ENCODE measurements around the gene ZKSCAN1. TPM values are rescaled to one million over a fixed set of nuclear protein-coding genes. Genes with fewer than 3 reads are reported as not detected.
A peak's percentile ranks its signal among the peaks of the same experiment; 100 is the strongest.

Gene ZKSCAN1
- total RNA-seq, 1 donor from 2014 or later: 143 TPM

DNA sequence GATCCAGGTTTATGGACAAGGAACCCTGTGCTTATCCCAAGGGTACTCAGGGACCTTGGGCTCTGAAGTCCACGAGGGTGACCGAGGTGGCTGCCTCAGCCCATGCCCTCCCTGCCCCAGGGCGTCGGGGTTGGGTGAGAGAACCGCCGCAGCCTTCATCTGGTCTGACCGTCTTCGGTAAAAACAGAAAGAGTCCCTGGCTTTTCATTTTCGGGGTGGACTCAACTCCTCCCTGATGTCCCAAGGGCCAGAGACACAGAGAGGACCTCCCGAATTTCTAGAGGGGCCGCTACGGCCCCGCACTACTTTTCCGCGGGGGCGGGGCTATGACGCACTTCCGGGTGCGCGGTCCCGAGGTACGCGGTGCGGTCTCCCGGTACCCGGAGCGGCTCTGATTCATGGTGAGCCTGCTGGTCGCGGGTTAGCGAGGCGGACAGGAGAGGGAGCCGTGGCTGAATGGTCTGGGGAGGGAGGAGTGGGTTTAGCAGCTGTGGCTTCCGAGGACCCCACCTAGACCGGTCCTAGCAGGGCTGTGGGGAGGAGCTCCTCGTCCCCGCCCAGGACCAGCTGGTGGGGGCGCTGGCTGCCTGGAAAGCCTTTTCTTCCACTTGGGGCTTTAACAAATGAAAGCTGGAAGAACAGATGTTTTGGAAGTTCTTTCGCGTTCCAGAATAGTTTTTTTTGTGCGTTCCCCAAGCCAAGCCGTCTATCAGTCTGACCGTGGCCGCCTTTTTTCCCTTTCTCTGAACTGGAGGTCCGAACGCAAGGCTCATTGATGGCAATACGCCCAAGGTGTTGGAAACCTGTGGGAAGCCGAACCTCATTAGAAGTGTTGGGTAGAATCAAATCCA is 34.3 kb downstream of the ZKSCAN1 start, which contains the start of gene ZSCAN21:
TSS of gene ZSCAN21 (plus strand) at position 334 of the 851 bp plus-strand sequence. CDS start 7,233 bp downstream, outside the sequence.
- H3K27me3 Mint-ChIP-seq (ENCODE audit: low read depth): no peaks in the 10 kb centered on the region
- H3K36me3 Mint-ChIP-seq: peaks cover 4% of the 10 kb centered on the region
- H3K4me1 Mint-ChIP-seq: peaks cover 15% of the 10 kb centered on the region
- H3K27ac Mint-ChIP-seq: peak within 1 kb of the TSS; percentile 98
- H3K9me3 Mint-ChIP-seq: no peaks in the 10 kb centered on the region
- DNase-seq (ENCODE audit: low spot score in 2 of 2, unreplicated experiment in 2 of 2): peak; percentile 70 to 85
- TF ChIP-seq, protein P1, sequence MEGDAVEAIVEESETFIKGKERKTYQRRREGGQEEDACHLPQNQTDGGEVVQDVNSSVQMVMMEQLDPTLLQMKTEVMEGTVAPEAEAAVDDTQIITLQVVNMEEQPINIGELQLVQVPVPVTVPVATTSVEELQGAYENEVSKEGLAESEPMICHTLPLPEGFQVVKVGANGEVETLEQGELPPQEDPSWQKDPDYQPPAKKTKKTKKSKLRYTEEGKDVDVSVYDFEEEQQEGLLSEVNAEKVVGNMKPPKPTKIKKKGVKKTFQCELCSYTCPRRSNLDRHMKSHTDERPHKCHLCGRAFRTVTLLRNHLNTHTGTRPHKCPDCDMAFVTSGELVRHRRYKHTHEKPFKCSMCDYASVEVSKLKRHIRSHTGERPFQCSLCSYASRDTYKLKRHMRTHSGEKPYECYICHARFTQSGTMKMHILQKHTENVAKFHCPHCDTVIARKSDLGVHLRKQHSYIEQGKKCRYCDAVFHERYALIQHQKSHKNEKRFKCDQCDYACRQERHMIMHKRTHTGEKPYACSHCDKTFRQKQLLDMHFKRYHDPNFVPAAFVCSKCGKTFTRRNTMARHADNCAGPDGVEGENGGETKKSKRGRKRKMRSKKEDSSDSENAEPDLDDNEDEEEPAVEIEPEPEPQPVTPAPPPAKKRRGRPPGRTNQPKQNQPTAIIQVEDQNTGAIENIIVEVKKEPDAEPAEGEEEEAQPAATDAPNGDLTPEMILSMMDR (IDR thresholded peaks at IDR 0.05; ENCODE audit: unreplicated experiment): no peak
- H3K4me3 Mint-ChIP-seq: peak within 1 kb of the TSS; percentile 89

DNA sequence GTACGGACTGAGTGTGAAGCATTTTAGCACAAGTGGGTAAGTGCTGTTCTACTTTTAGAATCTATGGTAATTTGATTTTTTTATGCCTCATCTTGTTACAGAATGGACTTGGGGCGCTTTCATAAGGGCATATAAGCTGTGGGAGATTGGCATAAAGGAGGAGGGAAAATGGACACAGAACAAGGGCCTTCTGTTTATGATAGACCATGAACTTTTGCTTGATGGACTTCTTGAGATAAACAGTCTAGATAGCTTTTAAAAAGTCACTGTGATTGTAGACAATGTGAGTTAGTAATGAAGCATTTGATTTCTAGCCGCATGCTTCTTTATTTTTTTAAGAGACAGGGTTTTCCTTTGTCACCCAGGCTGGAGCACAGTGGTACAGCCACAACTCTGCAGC is 36.2 kb downstream of the ZKSCAN1 start:
- no peaks in the 10 kb centered on the region for H3K9me3 Mint-ChIP-seq
- no peaks in the 10 kb centered on the region for H3K27me3 Mint-ChIP-seq (ENCODE audit: low read depth)
- H3K36me3 Mint-ChIP-seq: peaks cover 3% of the 10 kb centered on the region
- H3K27ac Mint-ChIP-seq: peak overlapping the region; percentile 51
- peaks cover 15% of the 10 kb centered on the region for H3K4me1 Mint-ChIP-seq
- peak overlapping the region; percentile 51 for H3K4me3 Mint-ChIP-seq
- TF ChIP-seq, protein P1 (IDR thresholded peaks at IDR 0.05; ENCODE audit: unreplicated experiment): no peak
- no peak for DNase-seq (ENCODE audit: low spot score in 2 of 2, unreplicated experiment in 2 of 2)

DNA sequence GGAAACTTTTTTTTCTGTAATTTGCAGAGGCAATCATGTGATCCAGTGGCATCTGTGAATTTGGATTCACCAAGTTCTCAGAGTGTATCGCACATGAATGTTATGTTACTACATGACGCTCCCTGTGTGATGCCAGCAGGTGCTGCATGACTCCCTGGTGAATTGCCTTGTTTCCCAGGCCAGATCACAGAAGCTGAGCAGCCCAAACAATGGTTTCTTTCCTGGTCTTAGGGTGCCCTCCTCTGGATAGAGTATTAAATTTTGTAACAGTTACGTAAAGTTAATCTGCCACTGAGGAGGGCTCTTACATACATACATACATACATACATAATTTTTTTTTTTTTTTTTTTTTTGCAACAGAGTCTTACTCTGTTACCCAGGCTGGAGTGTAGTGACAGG is 37.8 kb downstream of the ZKSCAN1 start:
- no peak overlapping the region for H3K4me3 Mint-ChIP-seq
- H3K4me1 Mint-ChIP-seq: peaks cover 15% of the 10 kb centered on the region
- no peaks in the 10 kb centered on the region for H3K27me3 Mint-ChIP-seq (ENCODE audit: low read depth)
- peaks cover 8% of the 10 kb centered on the region for H3K36me3 Mint-ChIP-seq
- TF ChIP-seq, protein P1 (IDR thresholded peaks at IDR 0.05; ENCODE audit: unreplicated experiment): no peak
- no peak for DNase-seq (ENCODE audit: low spot score in 2 of 2, unreplicated experiment in 2 of 2)
- no peak overlapping the region for H3K27ac Mint-ChIP-seq
- H3K9me3 Mint-ChIP-seq: no peaks in the 10 kb centered on the region

DNA sequence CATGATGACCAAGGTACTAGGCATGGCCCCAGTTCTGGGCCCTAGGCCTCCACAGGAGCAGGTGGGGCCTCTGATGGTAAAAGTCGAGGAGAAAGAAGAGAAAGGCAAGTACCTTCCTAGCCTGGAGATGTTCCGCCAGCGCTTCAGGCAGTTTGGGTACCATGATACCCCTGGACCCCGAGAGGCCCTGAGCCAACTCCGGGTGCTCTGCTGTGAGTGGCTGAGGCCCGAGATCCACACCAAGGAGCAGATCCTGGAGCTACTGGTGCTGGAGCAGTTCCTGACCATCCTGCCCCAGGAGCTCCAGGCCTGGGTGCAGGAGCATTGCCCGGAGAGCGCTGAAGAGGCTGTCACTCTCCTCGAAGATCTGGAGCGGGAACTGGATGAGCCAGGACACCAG is 41.6 kb downstream of the ZKSCAN1 start:
- DNase-seq (ENCODE audit: low spot score in 2 of 2, unreplicated experiment in 2 of 2): no peak
- Mint-ChIP-seq H3K36me3 (peaks cover 35% of the 10 kb centered on the region), H3K4me1 (no peaks in the 10 kb centered on the region), H3K4me3 (no peak overlapping the region), H3K27me3 (ENCODE audit: low read depth) (no peaks in the 10 kb centered on the region), H3K27ac (no peak overlapping the region), H3K9me3 (peaks cover 3% of the 10 kb centered on the region)
- TF ChIP-seq, protein P1 (IDR thresholded peaks at IDR 0.05; ENCODE audit: unreplicated experiment): no peak

DNA sequence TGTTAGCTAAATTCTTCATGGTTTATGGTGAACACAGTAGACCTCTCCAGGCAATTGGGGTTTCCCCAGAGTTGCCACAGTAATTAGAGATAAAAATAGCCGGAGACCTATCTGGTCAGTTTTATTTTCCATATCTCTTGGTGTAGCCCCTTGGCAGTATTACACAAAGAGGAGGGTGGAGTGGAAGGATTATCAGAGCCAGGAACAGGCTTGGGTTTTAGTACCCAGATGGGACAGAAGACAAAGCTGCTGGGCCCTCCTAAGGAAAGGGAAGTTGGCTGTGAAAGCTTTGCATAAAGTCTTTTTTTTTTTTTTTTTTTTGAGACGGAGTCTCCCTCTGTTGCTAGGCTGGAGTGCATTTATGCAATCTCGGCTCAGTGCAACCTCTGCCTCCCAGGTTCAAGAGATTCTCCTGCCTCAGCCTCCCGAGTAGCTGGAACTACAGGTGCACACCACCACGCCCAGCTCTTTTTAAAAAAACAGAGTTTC is 43.9 kb downstream of the ZKSCAN1 start:
- TF ChIP-seq, protein P1 (IDR thresholded peaks at IDR 0.05; ENCODE audit: unreplicated experiment): no peak
- Mint-ChIP-seq H3K4me3 (no peak overlapping the region), H3K27ac (no peak overlapping the region), H3K27me3 (ENCODE audit: low read depth) (no peaks in the 10 kb centered on the region), H3K9me3 (peaks cover 3% of the 10 kb centered on the region), H3K4me1 (no peaks in the 10 kb centered on the region), H3K36me3 (peaks cover 46% of the 10 kb centered on the region)
- DNase-seq (ENCODE audit: low spot score in 2 of 2, unreplicated experiment in 2 of 2): no peak
